ENCODE results near the gene SLC6A19.

Gene SLC6A19

GRCh38 chr5:1180841-1181271 is 20.5 kb upstream of the SLC6A19 start:
- DNase-seq (ENCODE audit: low read depth in 2 of 2), result no peak

- no peak for DNase-seq (ENCODE audit: low read depth in 2 of 2)
Measured at GRCh38 chr5:1181451-1182359, 19.7 kb upstream of the SLC6A19 start.

- DNase-seq (ENCODE audit: low read depth in 2 of 2), result no peak
Measured at GRCh38 chr5:1182360-1182632, 19.1 kb upstream of the SLC6A19 start.

- no peak for DNase-seq (ENCODE audit: low read depth in 2 of 2)
Measured at GRCh38 chr5:1182633-1183423, 18.6 kb upstream of the SLC6A19 start.

- DNase-seq (ENCODE audit: low read depth in 2 of 2), result no peak
Measured at GRCh38 chr5:1183424-1184162, 17.8 kb upstream of the SLC6A19 start.

- DNase-seq (ENCODE audit: low read depth in 2 of 2), result no peak
Measured at GRCh38 chr5:1184163-1184470, 17.3 kb upstream of the SLC6A19 start.

GRCh38 chr5:1184481-1184880 is 16.9 kb upstream of the SLC6A19 start:
- no peak for DNase-seq (ENCODE audit: low read depth in 2 of 2)

- DNase-seq (ENCODE audit: low read depth in 2 of 2), result no peak
Measured at GRCh38 chr5:1185038-1185627, 16.3 kb upstream of the SLC6A19 start.

- no peak for DNase-seq (ENCODE audit: low read depth in 2 of 2)
Measured at GRCh38 chr5:1185629-1186350, 15.6 kb upstream of the SLC6A19 start.

GRCh38 chr5:1186351-1187233 is 14.8 kb upstream of the SLC6A19 start:
- DNase-seq (ENCODE audit: low read depth in 2 of 2), result no peak

- no peak for DNase-seq (ENCODE audit: low read depth in 2 of 2)
Measured at GRCh38 chr5:1187234-1187949, 14.0 kb upstream of the SLC6A19 start.

- DNase-seq (ENCODE audit: low read depth in 2 of 2), result no peak
Measured at GRCh38 chr5:1187950-1188334, 13.5 kb upstream of the SLC6A19 start.

- DNase-seq (ENCODE audit: low read depth in 2 of 2), result no peak
Measured at GRCh38 chr5:1188464-1188863, 12.9 kb upstream of the SLC6A19 start.

GRCh38 chr5:1189269-1189668 is 12.1 kb upstream of the SLC6A19 start:
- no peak for DNase-seq (ENCODE audit: low read depth in 2 of 2)

GRCh38 chr5:1190278-1190677 is 11.1 kb upstream of the SLC6A19 start:
- DNase-seq (ENCODE audit: low read depth in 2 of 2), result no peak

- no peak for DNase-seq (ENCODE audit: low read depth in 2 of 2)
Measured at GRCh38 chr5:1190837-1191239, 10.6 kb upstream of the SLC6A19 start.

- DNase-seq (ENCODE audit: low read depth in 2 of 2), result no peak
Measured at GRCh38 chr5:1192971-1193590, 8.3 kb upstream of the SLC6A19 start.

GRCh38 chr5:1193591-1193985 is 7.8 kb upstream of the SLC6A19 start:
- no peak for DNase-seq (ENCODE audit: low read depth in 2 of 2)

GRCh38 chr5:1194378-1194777 is 7.0 kb upstream of the SLC6A19 start:
- no peak for DNase-seq (ENCODE audit: low read depth in 2 of 2)
